ENCODE results near the gene TLCD2. TPM values are rescaled to one million over a fixed set of nuclear protein-coding genes. Genes with fewer than 3 reads are reported as not detected.
"Not testable (repeated sequence)": the region's sequence is repeated elsewhere in the genome, so short reads cannot be mapped to it uniquely, and the experiment has no call there.

TLCD2 gene
- total and polyA plus RNA-seq, 4 donors = 1.2 to 7.3 (median 3.4) TPM

DNA sequence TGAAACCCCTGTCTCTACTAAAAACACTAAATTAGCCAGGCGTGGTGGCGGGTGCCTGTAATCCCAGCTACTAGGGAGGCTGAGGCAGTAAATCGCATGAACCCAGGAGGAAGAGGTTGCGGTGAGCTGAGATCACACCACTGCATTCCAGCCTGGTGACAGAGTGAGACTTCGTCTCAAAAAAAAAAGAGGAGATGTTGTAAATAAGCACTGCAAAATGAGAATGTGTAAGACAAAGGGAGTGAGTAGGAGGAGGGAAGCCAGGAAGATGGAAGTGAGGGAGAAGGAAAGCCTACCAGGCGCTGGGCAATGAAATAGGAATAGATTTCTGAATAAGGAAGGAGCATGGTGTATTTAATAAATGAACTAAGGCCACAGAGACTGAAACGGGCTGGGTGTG lies 16.8 kb downstream of the TLCD2 start:
- H3K9me3 ChIP-seq (ENCODE audit: control insufficient read depth in 4 of 4, low read length in 3 of 4) = no peaks in the 10 kb centered on the region
- H3K36me3 ChIP-seq (ENCODE audit: control insufficient read depth in 4 of 4, insufficient read depth in 3 of 4, low read depth in 1 of 4, low read length in 3 of 4) = no peaks in the 10 kb centered on the region
- no peaks in the 10 kb centered on the region for H3K27me3 ChIP-seq (ENCODE audit: control insufficient read depth in 4 of 4, insufficient read depth in 4 of 4, low read length in 3 of 4)
- no peak overlapping the region for H3K9ac ChIP-seq (ENCODE audit: low read depth in 1 of 2, low read length in 2 of 2)
- no peaks in the 10 kb centered on the region for H3K4me1 ChIP-seq (ENCODE audit: control insufficient read depth in 4 of 4, insufficient read depth in 4 of 4, low read length in 3 of 4)
- no peak overlapping the region for H3K4me3 ChIP-seq (ENCODE audit: low read depth in 1 of 3, low read length in 3 of 3)
- no peak for DNase-seq (ENCODE audit: low spot score)
- H3K27ac ChIP-seq (ENCODE audit: low read depth in 1 of 2, low read length in 2 of 2) = no peak overlapping the region
- WGBS = 91% methylated on average over 7 of the region's 7 CpGs
- TF ChIP-seq ATF3 (IDR thresholded peaks at IDR 0.05) (no peak), EGR1 (IDR thresholded peaks at IDR 0.05; ENCODE audit: low read depth in 2 of 2) (no peak)

DNA sequence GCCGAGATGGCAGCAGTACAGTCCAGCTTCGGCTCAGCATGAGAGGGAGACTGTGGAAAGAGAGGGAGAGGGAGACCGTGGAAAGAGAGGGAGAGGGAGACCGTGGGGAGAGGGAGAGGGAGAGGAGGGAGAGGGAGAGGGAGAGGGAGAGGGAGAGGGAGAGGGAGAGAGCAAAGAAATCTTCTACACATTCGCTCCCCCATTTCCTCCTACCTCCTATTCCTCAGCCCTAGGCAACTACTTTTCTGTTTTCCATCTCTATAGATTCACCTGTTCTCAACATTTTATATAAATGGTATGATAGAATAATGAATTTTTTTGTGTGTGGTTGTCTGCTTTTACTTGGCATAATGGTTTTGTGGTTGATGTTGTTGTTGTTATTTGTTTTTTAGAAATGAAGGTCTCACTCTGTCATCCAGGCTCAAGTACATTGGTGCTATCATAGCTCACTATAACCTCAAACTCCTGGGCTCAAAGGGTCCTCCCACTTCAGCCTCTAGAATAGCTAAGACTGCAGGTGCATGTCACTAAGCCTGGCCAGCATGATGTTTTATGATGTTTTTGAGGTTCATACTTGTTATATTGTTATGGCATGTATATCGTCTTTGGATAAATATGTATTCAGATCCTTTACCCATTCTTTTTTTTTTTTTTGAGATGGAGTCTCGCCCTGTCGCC lies 19.5 kb downstream of the TLCD2 start:
- H3K27me3 ChIP-seq (ENCODE audit: control insufficient read depth in 4 of 4, insufficient read depth in 4 of 4, low read length in 3 of 4) = no peaks in the 10 kb centered on the region
- no peaks in the 10 kb centered on the region for H3K9me3 ChIP-seq (ENCODE audit: control insufficient read depth in 4 of 4, low read length in 3 of 4)
- H3K9ac ChIP-seq (ENCODE audit: low read depth in 1 of 2, low read length in 2 of 2) = no peak overlapping the region
- no peaks in the 10 kb centered on the region for H3K36me3 ChIP-seq (ENCODE audit: control insufficient read depth in 4 of 4, insufficient read depth in 3 of 4, low read depth in 1 of 4, low read length in 3 of 4)
- DNase-seq (ENCODE audit: low spot score) = no peak
- WGBS = 96% methylated on average over 4 of the region's 8 CpGs
- H3K27ac ChIP-seq (ENCODE audit: low read depth in 1 of 2, low read length in 2 of 2) = no peak overlapping the region
- no peak for TF ChIP-seq JUND (IDR thresholded peaks at IDR 0.05)
- TF ChIP-seq FOXA2 (IDR thresholded peaks at IDR 0.05) = no peak
- no peak for TF ChIP-seq RAD21 (IDR thresholded peaks at IDR 0.05)
- no peak for TF ChIP-seq CTCF (IDR thresholded peaks at IDR 0.05; ENCODE audit: low read depth, low read length, missing input control)
- no peak for TF ChIP-seq RXRA (IDR thresholded peaks at IDR 0.05)
- no peak for TF ChIP-seq TAF1 (conservative IDR thresholded peaks at IDR 0.05)
- TF ChIP-seq NR2F2 (IDR thresholded peaks at IDR 0.05) = no peak
- TF ChIP-seq, protein P1, sequence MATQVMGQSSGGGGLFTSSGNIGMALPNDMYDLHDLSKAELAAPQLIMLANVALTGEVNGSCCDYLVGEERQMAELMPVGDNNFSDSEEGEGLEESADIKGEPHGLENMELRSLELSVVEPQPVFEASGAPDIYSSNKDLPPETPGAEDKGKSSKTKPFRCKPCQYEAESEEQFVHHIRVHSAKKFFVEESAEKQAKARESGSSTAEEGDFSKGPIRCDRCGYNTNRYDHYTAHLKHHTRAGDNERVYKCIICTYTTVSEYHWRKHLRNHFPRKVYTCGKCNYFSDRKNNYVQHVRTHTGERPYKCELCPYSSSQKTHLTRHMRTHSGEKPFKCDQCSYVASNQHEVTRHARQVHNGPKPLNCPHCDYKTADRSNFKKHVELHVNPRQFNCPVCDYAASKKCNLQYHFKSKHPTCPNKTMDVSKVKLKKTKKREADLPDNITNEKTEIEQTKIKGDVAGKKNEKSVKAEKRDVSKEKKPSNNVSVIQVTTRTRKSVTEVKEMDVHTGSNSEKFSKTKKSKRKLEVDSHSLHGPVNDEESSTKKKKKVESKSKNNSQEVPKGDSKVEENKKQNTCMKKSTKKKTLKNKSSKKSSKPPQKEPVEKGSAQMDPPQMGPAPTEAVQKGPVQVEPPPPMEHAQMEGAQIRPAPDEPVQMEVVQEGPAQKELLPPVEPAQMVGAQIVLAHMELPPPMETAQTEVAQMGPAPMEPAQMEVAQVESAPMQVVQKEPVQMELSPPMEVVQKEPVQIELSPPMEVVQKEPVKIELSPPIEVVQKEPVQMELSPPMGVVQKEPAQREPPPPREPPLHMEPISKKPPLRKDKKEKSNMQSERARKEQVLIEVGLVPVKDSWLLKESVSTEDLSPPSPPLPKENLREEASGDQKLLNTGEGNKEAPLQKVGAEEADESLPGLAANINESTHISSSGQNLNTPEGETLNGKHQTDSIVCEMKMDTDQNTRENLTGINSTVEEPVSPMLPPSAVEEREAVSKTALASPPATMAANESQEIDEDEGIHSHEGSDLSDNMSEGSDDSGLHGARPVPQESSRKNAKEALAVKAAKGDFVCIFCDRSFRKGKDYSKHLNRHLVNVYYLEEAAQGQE (IDR thresholded peaks at IDR 0.05) = no peak
- TF ChIP-seq HNF4A (conservative IDR thresholded peaks at IDR 0.05) = no peak
- TF ChIP-seq ATF3 (IDR thresholded peaks at IDR 0.05) = no peak
- TF ChIP-seq SP1 (IDR thresholded peaks at IDR 0.05) = no peak
- TF ChIP-seq, protein P2, sequence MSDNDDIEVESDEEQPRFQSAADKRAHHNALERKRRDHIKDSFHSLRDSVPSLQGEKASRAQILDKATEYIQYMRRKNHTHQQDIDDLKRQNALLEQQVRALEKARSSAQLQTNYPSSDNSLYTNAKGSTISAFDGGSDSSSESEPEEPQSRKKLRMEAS (IDR thresholded peaks at IDR 0.05) = no peak
- no peak for TF ChIP-seq EGR1 (IDR thresholded peaks at IDR 0.05; ENCODE audit: low read depth in 2 of 2)
- TF ChIP-seq, protein P3, sequence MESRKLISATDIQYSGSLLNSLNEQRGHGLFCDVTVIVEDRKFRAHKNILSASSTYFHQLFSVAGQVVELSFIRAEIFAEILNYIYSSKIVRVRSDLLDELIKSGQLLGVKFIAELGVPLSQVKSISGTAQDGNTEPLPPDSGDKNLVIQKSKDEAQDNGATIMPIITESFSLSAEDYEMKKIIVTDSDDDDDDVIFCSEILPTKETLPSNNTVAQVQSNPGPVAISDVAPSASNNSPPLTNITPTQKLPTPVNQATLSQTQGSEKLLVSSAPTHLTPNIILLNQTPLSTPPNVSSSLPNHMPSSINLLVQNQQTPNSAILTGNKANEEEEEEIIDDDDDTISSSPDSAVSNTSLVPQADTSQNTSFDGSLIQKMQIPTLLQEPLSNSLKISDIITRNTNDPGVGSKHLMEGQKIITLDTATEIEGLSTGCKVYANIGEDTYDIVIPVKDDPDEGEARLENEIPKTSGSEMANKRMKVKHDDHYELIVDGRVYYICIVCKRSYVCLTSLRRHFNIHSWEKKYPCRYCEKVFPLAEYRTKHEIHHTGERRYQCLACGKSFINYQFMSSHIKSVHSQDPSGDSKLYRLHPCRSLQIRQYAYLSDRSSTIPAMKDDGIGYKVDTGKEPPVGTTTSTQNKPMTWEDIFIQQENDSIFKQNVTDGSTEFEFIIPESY (IDR thresholded peaks at IDR 0.05) = no peak
- TF ChIP-seq YY1 (IDR thresholded peaks at IDR 0.05) = no peak
- H3K4me3 ChIP-seq (ENCODE audit: low read depth in 1 of 3, low read length in 3 of 3) = no peak overlapping the region
- H3K4me1 ChIP-seq (ENCODE audit: control insufficient read depth in 4 of 4, insufficient read depth in 4 of 4, low read length in 3 of 4) = no peaks in the 10 kb centered on the region

DNA sequence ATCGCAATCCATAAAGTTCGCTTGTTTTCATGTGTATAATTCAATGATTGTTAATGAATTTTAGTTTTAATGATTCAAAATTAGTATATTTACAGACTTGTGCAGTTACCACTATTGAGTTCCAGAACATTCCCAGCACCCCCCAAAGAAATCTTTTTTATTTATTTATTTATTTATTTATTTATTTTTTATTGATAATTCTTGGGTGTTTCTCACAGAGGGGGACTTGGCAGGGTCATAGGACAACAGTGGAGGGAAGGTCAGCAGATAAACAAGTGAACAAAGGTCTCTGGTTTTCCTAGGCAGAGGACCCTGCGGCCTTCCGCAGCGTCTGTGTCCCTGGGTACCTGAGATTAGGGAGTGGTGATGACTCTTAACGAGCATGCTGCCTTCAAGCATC lies 21.8 kb downstream of the TLCD2 start:
- 65% methylated on average over 6 of the region's 6 CpGs for WGBS

More for the DNA sequence above, 21.8 kb downstream of the TLCD2 start:
- peaks cover 2 to 10% (median 7%) of the 10 kb centered on the region in 4 donors for H3K4me1 ChIP-seq (ENCODE audit: control insufficient read depth in 4 of 4, insufficient read depth in 4 of 4, low read length in 3 of 4)
- H3K9ac ChIP-seq (ENCODE audit: low read depth in 1 of 2, low read length in 2 of 2); H3K4me3 ChIP-seq (ENCODE audit: low read depth in 1 of 3, low read length in 3 of 3); H3K27ac ChIP-seq (ENCODE audit: low read depth in 1 of 2, low read length in 2 of 2); H3K36me3 ChIP-seq (ENCODE audit: control insufficient read depth in 4 of 4, insufficient read depth in 3 of 4, low read depth in 1 of 4, low read length in 3 of 4); H3K9me3 ChIP-seq (ENCODE audit: control insufficient read depth in 4 of 4, low read length in 3 of 4); DNase-seq (ENCODE audit: low spot score); H3K27me3 ChIP-seq (ENCODE audit: control insufficient read depth in 4 of 4, insufficient read depth in 4 of 4, low read length in 3 of 4): not testable (repeated sequence)

Measured in liver (tissue), 9 donors.